Lung (tissue), 12 donors: Measurements from ENCODE around the gene SCAMP4. TPM values are rescaled to one million over a fixed set of nuclear protein-coding genes. Genes with fewer than 3 reads are reported as not detected.

ENCODE experiments used
- ATAC-seq: fragments of 200-7000 bp; cut with Tn5 transposase; one replicate; pipeline ENCODE4 v1.9.1; 2020; ENCODE audit warnings: moderate number of reproducible peaks; ENCODE audit not compliant: insufficient read depth, low FRiP score
- DNase-seq, 3 donors: peaks; one replicate each; pipeline ENCODE4 v3.0.0-alpha.2; 2013 to 2017
- H3K27ac ChIP-seq, 2 donors: one replicate each; pipeline ENCODE4 v1.5.1; 2013; ENCODE audit warnings: mild to moderate bottlenecking in 2 of 2, moderate library complexity in 2 of 2, control low read depth in 1 of 2, inconsistent platforms in 1 of 2, low read depth in 1 of 2, low read length in 1 of 2
- H3K27me3 ChIP-seq, 3 donors: one replicate each; pipeline ENCODE4 v1.5.1; 2013; ENCODE audit warnings: low read length in 2 of 3; ENCODE audit not compliant: control insufficient read depth in 3 of 3, insufficient read depth in 3 of 3
- H3K36me3 ChIP-seq, 4 donors: one replicate each; pipeline ENCODE4 v1.5.1; 2013; ENCODE audit warnings: low read length in 4 of 4, mild to moderate bottlenecking in 1 of 4, moderate library complexity in 1 of 4; ENCODE audit not compliant: control insufficient read depth in 4 of 4, insufficient read depth in 4 of 4
- H3K4me1 ChIP-seq, 5 donors: one replicate each; pipeline ENCODE4 v1.5.1; 2013; ENCODE audit warnings: low read length in 5 of 5, mild to moderate bottlenecking in 2 of 5, moderate library complexity in 1 of 5; ENCODE audit not compliant: control insufficient read depth in 5 of 5, insufficient read depth in 5 of 5
- H3K4me3 ChIP-seq: one replicate; pipeline ENCODE4 v1.5.1; 2013; ENCODE audit warnings: mild to moderate bottlenecking, control low read depth, moderate library complexity
- H3K9ac ChIP-seq, 2 donors: one replicate each; pipeline ENCODE4 v1.5.1; 2013; ENCODE audit warnings: low read length in 2 of 2, control low read depth in 1 of 2; ENCODE audit not compliant: insufficient read depth in 1 of 2
- H3K9me3 ChIP-seq, 4 donors: one replicate each; pipeline ENCODE4 v1.5.1; 2013; ENCODE audit warnings: low read length in 3 of 4, mild to moderate bottlenecking in 1 of 4, moderate library complexity in 1 of 4; ENCODE audit not compliant: control insufficient read depth in 4 of 4, insufficient read depth in 3 of 4
- WGBS, 2 donors: extraction: QIAGEN DNeasy Blood & Tissue Kit; methylation state at CpG; one replicate each; pipeline ENCODE4 v1.1.7; 2013; 5-methylcytosine and 5-hydroxymethylcytosine counted together
- polyA plus RNA-seq, 2 donors: library from polyadenylated mRNA; stranded (reverse); fragments of 200-250 nt; gene quantifications; one replicate each; pipeline ENCODE4 v1.2.1, GENCODE V29; 2013
- total RNA-seq, 2 donors: library from RNA; depleted of rRNA in 1 of 2; stranded (reverse); fragments of >200 nt in 1 of 2; gene quantifications; one replicate each; pipeline ENCODE4 v1.2.1, GENCODE V29; 2014 to 2021
- TF ChIP-seq, protein P1 (sequence below): IDR thresholded peaks from 2 replicates; pipeline ENCODE4 v1.5.1; 2012; ENCODE audit warnings: mild to moderate bottlenecking; ENCODE audit errors: control extremely low read depth, extremely low read depth
- donor health status: control.
- donor health status: control.
- donor health status: Bipolar disorder and iron deficiency.
- donor health status: healthy.
- donor health status: DM: yes; HTN: yes; CAD: no.

SCAMP4 gene
- total and polyA plus RNA-seq, 4 donors, result 45.7 to 86.6 (median 56.2) TPM

DNA sequence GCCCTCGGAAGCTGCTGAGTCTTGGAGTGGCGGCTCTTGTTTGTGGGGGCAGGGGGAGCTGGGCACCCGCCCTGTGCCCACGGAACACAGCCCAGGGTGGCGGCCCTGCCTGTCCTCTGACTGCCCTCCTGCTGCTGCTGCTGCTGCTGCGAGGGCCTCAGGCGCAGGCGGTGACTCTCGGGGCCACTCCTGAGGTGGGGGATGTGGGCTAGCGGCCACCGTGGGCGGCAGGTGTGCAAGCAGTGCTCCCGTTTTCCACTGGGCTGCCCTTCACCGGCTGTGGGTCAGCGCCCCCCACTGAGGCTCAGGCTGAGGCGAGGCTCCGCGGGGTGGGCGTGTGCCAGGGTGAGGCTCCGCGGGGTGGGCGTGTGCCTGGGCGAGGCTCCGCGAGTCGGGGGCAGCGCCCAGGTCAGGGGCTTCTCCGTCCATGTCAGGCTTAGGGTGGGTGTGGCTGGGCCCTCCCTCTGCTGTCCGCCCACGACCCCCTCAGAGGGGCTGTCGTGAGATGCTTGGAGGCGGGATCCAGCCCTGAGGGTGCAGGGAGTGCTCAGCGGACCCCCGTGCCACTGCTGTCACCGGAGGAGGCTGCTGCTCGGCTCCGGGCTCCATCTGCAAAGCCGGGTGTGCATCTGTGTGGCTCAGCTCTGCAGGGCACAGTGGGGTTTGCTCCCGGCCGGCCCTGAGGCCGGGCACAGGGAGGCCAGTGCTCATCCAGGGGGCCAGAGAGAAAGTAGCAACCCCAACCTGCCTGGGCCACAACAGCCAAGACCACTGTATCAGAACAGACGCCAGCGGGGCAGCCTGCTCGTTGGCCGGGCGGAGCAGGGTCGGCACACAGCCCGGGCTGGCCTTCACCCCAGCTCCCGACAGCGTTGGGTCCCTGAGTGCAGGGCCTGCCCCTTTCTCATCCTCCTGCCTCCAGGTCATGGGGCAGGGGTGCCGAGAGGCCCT is 50.2 kb downstream of the SCAMP4 start:
- no peak for DNase-seq
- Histone ChIP-seq H3K4me3 (no peak overlapping the region), H3K27me3 (no peaks in the 10 kb centered on the region), H3K4me1 (no peaks in the 10 kb centered on the region), H3K36me3 (peaks cover 0 to 24% (median 2%) of the 10 kb centered on the region in 4 donors), H3K9me3 (no peaks in the 10 kb centered on the region), H3K27ac (no peak overlapping the region), H3K9ac (no peak overlapping the region)
- ATAC-seq, result no peak
- WGBS, 2 donors, result 88 to 93% methylated on average over 37 to 51 of the region's 51 CpGs
- TF ChIP-seq, protein P1, sequence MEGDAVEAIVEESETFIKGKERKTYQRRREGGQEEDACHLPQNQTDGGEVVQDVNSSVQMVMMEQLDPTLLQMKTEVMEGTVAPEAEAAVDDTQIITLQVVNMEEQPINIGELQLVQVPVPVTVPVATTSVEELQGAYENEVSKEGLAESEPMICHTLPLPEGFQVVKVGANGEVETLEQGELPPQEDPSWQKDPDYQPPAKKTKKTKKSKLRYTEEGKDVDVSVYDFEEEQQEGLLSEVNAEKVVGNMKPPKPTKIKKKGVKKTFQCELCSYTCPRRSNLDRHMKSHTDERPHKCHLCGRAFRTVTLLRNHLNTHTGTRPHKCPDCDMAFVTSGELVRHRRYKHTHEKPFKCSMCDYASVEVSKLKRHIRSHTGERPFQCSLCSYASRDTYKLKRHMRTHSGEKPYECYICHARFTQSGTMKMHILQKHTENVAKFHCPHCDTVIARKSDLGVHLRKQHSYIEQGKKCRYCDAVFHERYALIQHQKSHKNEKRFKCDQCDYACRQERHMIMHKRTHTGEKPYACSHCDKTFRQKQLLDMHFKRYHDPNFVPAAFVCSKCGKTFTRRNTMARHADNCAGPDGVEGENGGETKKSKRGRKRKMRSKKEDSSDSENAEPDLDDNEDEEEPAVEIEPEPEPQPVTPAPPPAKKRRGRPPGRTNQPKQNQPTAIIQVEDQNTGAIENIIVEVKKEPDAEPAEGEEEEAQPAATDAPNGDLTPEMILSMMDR, result no peak

GRCh38 chr19:1956122-1956494 is 50.9 kb downstream of the SCAMP4 start:
- H3K4me3 ChIP-seq, result no peak overlapping the region
- no peak for DNase-seq
- no peak overlapping the region for H3K9ac ChIP-seq
- TF ChIP-seq, protein P1, result no peak
- 94 to 96% methylated on average over 12 of the region's 12 CpGs for WGBS, 2 donors
- no peaks in the 10 kb centered on the region for H3K9me3 ChIP-seq
- H3K4me1 ChIP-seq, result no peaks in the 10 kb centered on the region
- H3K27ac ChIP-seq, result no peak overlapping the region
- H3K27me3 ChIP-seq, result no peaks in the 10 kb centered on the region
- no peak for ATAC-seq
- peaks cover 0 to 24% (median 2%) of the 10 kb centered on the region in 4 donors for H3K36me3 ChIP-seq

GRCh38 chr19:1956868-1957492 is 51.8 kb downstream of the SCAMP4 start:
- H3K27me3 ChIP-seq, result no peaks in the 10 kb centered on the region
- H3K4me1 ChIP-seq, result peaks cover 0 to under 1% (median 0%) of the 10 kb centered on the region in 5 donors
- no peak overlapping the region for H3K27ac ChIP-seq
- peaks cover 0 to 22% (median under 1%) of the 10 kb centered on the region in 4 donors for H3K36me3 ChIP-seq
- WGBS, 2 donors, result 86 to 90% methylated on average over 23 to 28 of the region's 28 CpGs
- no peak overlapping the region for H3K9ac ChIP-seq
- TF ChIP-seq, protein P1, result no peak
- H3K4me3 ChIP-seq, result no peak overlapping the region
- ATAC-seq, result no peak
- no peak for DNase-seq
- H3K9me3 ChIP-seq, result no peaks in the 10 kb centered on the region
